GM23248 (cell line): Measurements from ENCODE around the gene LAMA2. TPM values are rescaled to one million over a fixed set of nuclear protein-coding genes. Genes with fewer than 3 reads are reported as not detected.

Experiments used
- DNase-seq: peaks from one replicate; pipeline ENCODE4 v3.0.0-alpha.2; 2015
- H2AFZ ChIP-seq: fragments of 200-600 bp; sonication (generic); 2 replicates; pipeline ENCODE4 v1.6.1; 2016; ENCODE audit warnings: antibody characterized with exemption
- H3F3A ChIP-seq: fragments of 200-600 bp; sonication (generic); 2 replicates; pipeline ENCODE4 v1.6.1; 2016; ENCODE audit warnings: mild to moderate bottlenecking, antibody characterized with exemption, mixed run types; ENCODE audit not compliant: insufficient read depth
- H3K27ac ChIP-seq: fragments of 200-600 bp; sonication (generic); 2 replicates; pipeline ENCODE4 v1.5.1; 2016; ENCODE audit warnings: mild to moderate bottlenecking
- H3K27me3 ChIP-seq: fragments of 200-600 bp; sonication (generic); replicated peaks from 2 replicates; pipeline ENCODE4 v1.6.1; 2016; ENCODE audit warnings: mild to moderate bottlenecking; ENCODE audit not compliant: insufficient read depth
- H3K36me3 ChIP-seq: fragments of 200-600 bp; sonication (generic); 2 replicates; pipeline ENCODE4 v1.6.1; 2016; ENCODE audit warnings: low read depth, mild to moderate bottlenecking
- H3K4me1 ChIP-seq: fragments of 200-600 bp; sonication (generic); 2 replicates; pipeline ENCODE4 v1.6.1; 2016; ENCODE audit warnings: mild to moderate bottlenecking; ENCODE audit not compliant: insufficient read depth
- H3K4me2 ChIP-seq: fragments of 200-600 bp; sonication (generic); one replicate; pipeline ENCODE4 v1.6.1; 2016; ENCODE audit warnings: mild to moderate bottlenecking; ENCODE audit not compliant: unreplicated experiment
- H3K4me3 ChIP-seq: fragments of 200-600 bp; sonication (generic); 2 replicates; pipeline ENCODE4 v1.5.1; 2016; ENCODE audit warnings: mild to moderate bottlenecking
- H3K79me2 ChIP-seq: fragments of 200-600 bp; sonication (generic); 2 replicates; pipeline ENCODE4 v1.6.1; 2016; ENCODE audit warnings: mild to moderate bottlenecking; ENCODE audit not compliant: insufficient read depth
- H3K9ac ChIP-seq: fragments of 200-600 bp; sonication (generic); 2 replicates; pipeline ENCODE4 v1.6.1; 2016; ENCODE audit warnings: mild to moderate bottlenecking
- H3K9me2 ChIP-seq: fragments of 200-600 bp; sonication (generic); 2 replicates; pipeline ENCODE4 v1.6.1; 2016; ENCODE audit warnings: mixed run types, mild to moderate bottlenecking, moderate library complexity; ENCODE audit not compliant: insufficient read depth
- H3K9me3 ChIP-seq: fragments of 200-600 bp; sonication (generic); one replicate; pipeline ENCODE4 v1.6.1; 2017; ENCODE audit warnings: low read depth
- H4K20me1 ChIP-seq: fragments of 200-600 bp; sonication (generic); 2 replicates; pipeline ENCODE4 v1.6.0; 2016; ENCODE audit not compliant: insufficient read depth
- EZH2 ChIP-seq: fragments of 200-600 bp; sonication (generic); IDR thresholded peaks from 2 replicates; pipeline ENCODE4 v1.6.1; 2018; ENCODE audit warnings: antibody characterized with exemption, mild to moderate bottlenecking; ENCODE audit not compliant: insufficient read depth, poor library complexity, severe bottlenecking
- EZH2phosphoT487 ChIP-seq: fragments of 200-600 bp; sonication (generic); IDR thresholded peaks from 2 replicates; pipeline ENCODE4 v1.6.1; 2018; ENCODE audit warnings: antibody characterized with exemption, moderate library complexity, mild to moderate bottlenecking, low read depth; ENCODE audit not compliant: insufficient read depth
- WGBS, 2 experiments: methylation state at CpG; one replicate each; pipeline ENCODE4 v1.1.6; 2015 to 2017; ENCODE audit warnings: low lambda C conversion rate in 2 of 2, low coverage in 1 of 2; ENCODE audit errors: missing lambda C conversion rate in 2 of 2; 5-methylcytosine and 5-hydroxymethylcytosine counted together
- in situ Hi-C: fragments of 300-500 bp; cut with MboI; formaldehyde crosslinking; loops from 2 replicates; pipeline ENCODE4 v1.15.0; 2020
- polyA plus RNA-seq: library from polyadenylated mRNA; unstranded; fragments of >200 nt; fragmentation: Nextera tagmentation; extraction: Ambion mirVana; gene quantifications from 2 replicates; pipeline ENCODE4 v1.2.1, GENCODE V29; 2016
- total RNA-seq: library from RNA; depleted of rRNA; stranded (reverse); fragments of >200 nt; shearing (Covaris generic); gene quantifications from 2 replicates; pipeline ENCODE4 v1.2.3, GENCODE V29; 2014

LAMA2 gene
- total and polyA plus RNA-seq, 2 experiments from 2014 or later = 8.3 to 31.1 TPM

GRCh38 chr6:129508477-129509145, 625.7 kb downstream of the LAMA2 start:
- H3K27ac ChIP-seq = no peak overlapping the region
- WGBS, 2 experiments = 81% methylated on average over 4 of the region's 4 CpGs
- TF ChIP-seq EZH2phosphoT487 = no peak
- no peak for TF ChIP-seq EZH2
- H3K4me3 ChIP-seq = no peak overlapping the region
- H3K4me1 ChIP-seq = peaks cover 17% of the 10 kb centered on the region
- H2AFZ ChIP-seq = no peak overlapping the region
- H3F3A ChIP-seq = no peaks in the 10 kb centered on the region
- in situ Hi-C loops = no loop called here
- H3K27me3 ChIP-seq = no peaks in the 10 kb centered on the region
- no peaks in the 10 kb centered on the region for H3K79me2 ChIP-seq
- H3K4me2 ChIP-seq = no peak overlapping the region
- H3K9ac ChIP-seq = no peak overlapping the region
- DNase-seq = no peak
- H4K20me1 ChIP-seq = no peaks in the 10 kb centered on the region
- H3K9me3 ChIP-seq = no peaks in the 10 kb centered on the region
- H3K9me2 ChIP-seq = no peaks in the 10 kb centered on the region
- H3K36me3 ChIP-seq = 0 out of 2 replicates have a peak, but pooled peaks cover 5% of the 10 kb centered on the region

GRCh38 chr6:129510950-129511349, 628.0 kb downstream of the LAMA2 start:
- H3K9ac ChIP-seq = no peak overlapping the region
- TF ChIP-seq EZH2 (no peak), EZH2phosphoT487 (no peak)
- H3K4me1 ChIP-seq = peaks cover 23% of the 10 kb centered on the region
- no peaks in the 10 kb centered on the region for H3K79me2 ChIP-seq
- no peak overlapping the region for H3K27ac ChIP-seq
- H3K36me3 ChIP-seq = peaks cover 5% of the 10 kb centered on the region; the same call in 1 of the 2 replicates
- no peaks in the 10 kb centered on the region for H3K27me3 ChIP-seq
- no peak overlapping the region for H3K4me3 ChIP-seq
- H3K9me2 ChIP-seq = no peaks in the 10 kb centered on the region
- H4K20me1 ChIP-seq = no peaks in the 10 kb centered on the region
- no peak overlapping the region for H3K4me2 ChIP-seq
- no peaks in the 10 kb centered on the region for H3K9me3 ChIP-seq
- no peak for DNase-seq
- H3F3A ChIP-seq = 0 out of 2 replicates have a peak, but pooled peaks cover 9% of the 10 kb centered on the region
- WGBS, 2 experiments = 72 to 76% methylated on average over 2 of the region's 2 CpGs
- no peak overlapping the region for H2AFZ ChIP-seq
- in situ Hi-C loops = no loop called here

GRCh38 chr6:129513471-129513870, 630.5 kb downstream of the LAMA2 start:
- Histone ChIP-seq H4K20me1 (no peaks in the 10 kb centered on the region), H3K9ac (no peak overlapping the region), H3K9me2 (no peaks in the 10 kb centered on the region), H3K9me3 (no peaks in the 10 kb centered on the region), H3K27me3 (no peaks in the 10 kb centered on the region), H3K4me2 (peak overlapping the region; percentile 61), H3K4me1 (peaks cover 23% of the 10 kb centered on the region), H3K4me3 (peak overlapping the region; percentile 5; the same call in 1 of the 2 replicates), H2AFZ (no peak overlapping the region), H3K27ac (no peak overlapping the region), H3K36me3 (peaks cover 5% of the 10 kb centered on the region), H3F3A (0 out of 2 replicates have a peak, but pooled peaks cover 9% of the 10 kb centered on the region), H3K79me2 (no peaks in the 10 kb centered on the region)
- in situ Hi-C loops = no loop called here
- WGBS, 2 experiments = 9 to 21% methylated on average over 3 of the region's 3 CpGs
- DNase-seq = peak; percentile 66
- no peak for TF ChIP-seq EZH2
- no peak for TF ChIP-seq EZH2phosphoT487

GRCh38 chr6:129515004-129515403, 632.1 kb downstream of the LAMA2 start:
- Histone ChIP-seq H3K9me3 (no peaks in the 10 kb centered on the region), H3F3A (0 out of 2 replicates have a peak, but pooled peaks cover 9% of the 10 kb centered on the region), H3K9me2 (no peaks in the 10 kb centered on the region), H3K9ac (no peak overlapping the region), H3K79me2 (no peaks in the 10 kb centered on the region), H3K27ac (no peak overlapping the region), H3K4me3 (no peak overlapping the region), H3K27me3 (no peaks in the 10 kb centered on the region), H3K4me2 (no peak overlapping the region), H3K36me3 (peaks cover 5% of the 10 kb centered on the region), H3K4me1 (peaks cover 23% of the 10 kb centered on the region), H4K20me1 (no peaks in the 10 kb centered on the region), H2AFZ (no peak overlapping the region)
- DNase-seq = no peak
- 94 to 100% methylated on average over 2 of the region's 2 CpGs for WGBS, 2 experiments
- in situ Hi-C loops = no loop called here
- no peak for TF ChIP-seq EZH2
- TF ChIP-seq EZH2phosphoT487 = no peak
